ENCODE measurements around the gene TCF7L2.

Gene TCF7L2

DNA sequence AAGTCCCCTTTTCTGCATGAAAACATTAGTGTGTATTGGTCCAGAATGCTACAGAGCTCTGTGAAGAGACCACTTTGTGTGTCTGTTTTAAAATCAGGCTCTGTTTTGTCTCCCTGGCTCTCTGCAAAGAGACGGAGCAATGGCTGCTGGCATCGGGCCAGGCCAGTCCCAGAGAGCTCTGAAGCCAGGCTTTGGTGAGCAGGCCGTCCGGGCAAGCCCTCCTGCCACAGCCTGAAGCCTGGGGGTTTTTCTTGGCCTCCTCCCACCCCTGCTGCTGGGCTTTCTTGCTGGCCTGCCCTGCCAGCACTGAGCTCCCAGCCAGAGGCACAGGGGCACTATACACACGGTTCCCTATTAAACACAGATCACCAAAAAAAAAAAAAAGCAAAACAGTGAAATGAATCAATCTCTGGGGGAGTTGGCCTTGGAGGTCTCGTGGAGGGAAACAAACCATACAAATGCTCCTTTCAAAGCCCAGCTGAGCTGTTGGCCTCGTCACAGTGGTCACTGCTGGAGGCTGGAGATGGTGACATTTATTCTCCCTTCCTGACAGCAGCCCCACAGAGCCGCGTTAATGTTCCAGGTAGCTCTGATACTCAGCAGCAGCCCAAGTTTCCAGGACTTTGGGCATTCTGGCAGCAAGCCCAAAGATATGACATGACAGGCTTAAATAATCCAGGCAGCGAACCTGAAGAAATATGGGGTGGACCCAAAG, 237.2 kb downstream of the TCF7L2 start:
- no peak for DNase-seq

DNA sequence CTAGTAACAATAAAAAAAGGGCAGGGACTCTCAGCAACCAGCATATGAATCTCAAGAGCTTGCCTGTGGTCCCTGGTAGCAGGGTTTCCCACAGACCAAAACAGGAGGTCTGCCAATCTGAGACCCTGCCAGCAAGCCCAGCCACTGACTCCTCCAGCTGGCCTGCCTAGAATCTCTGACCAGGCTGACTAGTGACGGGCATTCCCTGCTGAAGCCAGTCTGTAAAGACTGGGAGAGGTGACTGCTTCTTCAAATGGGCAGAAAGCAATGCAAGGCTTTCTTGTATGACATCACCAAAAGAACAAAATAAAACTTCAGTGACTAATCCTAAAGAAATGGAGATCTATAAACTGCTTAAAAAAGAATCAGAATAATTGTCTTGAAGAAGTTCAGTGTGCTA, 249.4 kb downstream of the TCF7L2 start:
- no peak for DNase-seq

DNA sequence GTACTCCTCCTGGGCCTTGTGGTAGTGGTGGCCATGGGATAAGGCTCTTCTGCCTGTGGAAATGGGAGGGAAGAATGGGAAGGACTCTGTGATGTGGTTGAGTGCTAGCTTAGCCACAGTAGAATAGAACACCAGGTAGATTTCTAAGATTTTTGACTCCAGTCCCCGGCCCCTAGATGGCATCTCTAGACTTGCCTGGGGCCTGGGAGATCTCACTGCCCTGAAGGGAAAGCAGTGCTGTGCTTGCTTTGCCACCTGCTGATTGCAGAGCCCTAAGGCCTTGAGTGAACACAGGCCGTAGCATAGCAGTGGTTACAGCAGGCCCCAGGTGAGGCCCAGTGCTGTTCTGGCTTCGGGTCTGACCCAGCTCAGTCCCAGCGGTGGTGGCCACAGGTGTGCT, 252.0 kb downstream of the TCF7L2 start:
- no peak for DNase-seq

DNA sequence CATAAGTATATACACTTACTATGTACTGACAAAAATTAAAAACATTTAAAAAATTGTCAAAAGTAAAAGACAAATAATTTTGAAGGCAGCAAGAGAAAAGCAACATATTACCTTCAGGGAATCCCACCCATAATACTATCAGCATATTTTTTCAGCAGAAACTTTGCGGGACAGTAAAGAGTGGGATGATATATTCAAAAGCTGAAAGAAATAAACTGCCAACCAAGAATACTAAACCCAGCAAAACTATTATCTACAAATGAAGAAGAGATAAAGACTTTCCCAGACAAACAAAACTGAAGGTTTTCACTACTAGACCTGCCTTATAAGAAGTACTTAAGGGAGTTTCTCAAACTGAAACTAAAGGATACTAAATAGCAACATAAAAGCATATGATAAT, 257.9 kb downstream of the TCF7L2 start:
- DNase-seq: no peak

DNA sequence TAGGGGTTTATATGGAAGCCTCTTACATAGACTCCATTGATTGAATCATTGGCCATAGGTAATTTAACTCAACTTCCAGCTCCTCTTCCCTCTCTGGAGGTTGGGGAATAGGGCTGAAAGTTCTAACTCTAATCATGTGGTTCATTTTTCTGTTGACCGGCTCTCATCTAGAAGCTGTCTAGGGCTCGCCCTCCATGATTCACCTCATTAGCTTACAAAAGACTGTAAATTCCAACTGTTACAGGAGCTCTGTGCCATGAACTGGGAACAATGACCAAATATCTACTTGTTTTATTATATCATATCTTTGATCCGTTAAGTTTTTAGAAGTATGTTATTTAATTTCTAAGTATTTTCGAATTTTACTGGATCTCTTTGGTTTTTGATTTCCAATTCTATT, 263.0 kb downstream of the TCF7L2 start:
- DNase-seq: no peak

DNA sequence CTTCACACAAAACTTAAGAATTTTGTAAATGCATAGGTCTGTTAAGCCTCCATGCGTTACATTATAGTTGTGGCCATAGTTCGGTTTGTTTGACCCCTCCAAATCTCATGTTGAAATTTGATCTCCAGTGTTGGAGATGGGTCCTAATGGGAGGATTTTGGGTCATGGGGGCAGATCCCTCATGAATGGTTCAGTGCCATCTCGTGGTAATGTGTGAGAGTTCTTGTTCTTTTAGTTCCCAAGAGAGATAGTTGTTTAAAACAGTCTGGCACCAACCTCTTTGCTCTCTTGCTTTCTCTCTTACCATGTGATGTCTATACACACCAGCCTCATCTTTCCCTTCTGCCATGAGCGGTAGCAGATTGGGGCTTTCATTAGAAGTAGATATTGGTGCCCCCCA, 264.3 kb downstream of the TCF7L2 start:
- DNase-seq: no peak

DNA sequence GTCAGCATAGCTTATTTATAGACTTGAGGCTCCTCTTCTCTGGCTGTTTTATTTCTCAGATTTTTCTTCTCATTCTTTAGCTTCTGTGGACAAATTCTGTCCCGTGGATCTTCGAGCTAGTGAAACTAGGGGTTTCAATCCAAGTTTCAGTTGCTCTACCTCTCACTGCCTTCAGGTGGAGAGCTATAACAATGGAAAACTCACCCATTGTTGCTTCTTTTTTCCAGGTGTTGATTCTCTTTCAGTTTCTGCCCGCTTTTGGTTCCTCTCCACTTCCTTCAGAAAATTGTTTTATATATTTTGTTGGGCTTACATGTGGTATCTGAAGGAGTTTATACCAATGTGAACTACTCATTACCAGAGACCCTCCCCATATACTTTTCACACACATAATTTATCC, 266.1 kb downstream of the TCF7L2 start:
- DNase-seq: no peak
